GM18526 (cell line): ENCODE results near the gene MYO1B.

Experiments used
- POLR2A ChIP-seq: IDR thresholded peaks from 3 replicates; pipeline ENCODE4 v1.6.1; 2011; ENCODE audit not compliant: insufficient read length; ENCODE audit errors: extremely low read depth

MYO1B gene

GRCh38 chr2:191266201-191266600, 21.0 kb downstream of the MYO1B start:
- TF ChIP-seq POLR2A: no peak

GRCh38 chr2:191268596-191268995, 23.4 kb downstream of the MYO1B start:
- no peak for TF ChIP-seq POLR2A

- TF ChIP-seq POLR2A: no peak
Measured at GRCh38 chr2:191270306-191271161, 25.3 kb downstream of the MYO1B start.

GRCh38 chr2:191272064-191272463, 26.9 kb downstream of the MYO1B start:
- TF ChIP-seq POLR2A: no peak

- no peak for TF ChIP-seq POLR2A
Measured at GRCh38 chr2:191274413-191274815, 29.2 kb downstream of the MYO1B start.

- TF ChIP-seq POLR2A: no peak
Measured at GRCh38 chr2:191276792-191277465, 31.7 kb downstream of the MYO1B start.

GRCh38 chr2:191280290-191280689, 35.1 kb downstream of the MYO1B start:
- TF ChIP-seq POLR2A: no peak

- no peak for TF ChIP-seq POLR2A
Measured at GRCh38 chr2:191280834-191281756, 35.9 kb downstream of the MYO1B start.

- TF ChIP-seq POLR2A: no peak
Measured at GRCh38 chr2:191285252-191285651, 40.0 kb downstream of the MYO1B start.

- TF ChIP-seq POLR2A: no peak
Measured at GRCh38 chr2:191287820-191288219, 42.6 kb downstream of the MYO1B start.

- TF ChIP-seq POLR2A: no peak
Measured at GRCh38 chr2:191289049-191289448, 43.8 kb downstream of the MYO1B start.

GRCh38 chr2:191291471-191291870, 46.3 kb downstream of the MYO1B start:
- no peak for TF ChIP-seq POLR2A

- no peak for TF ChIP-seq POLR2A
Measured at GRCh38 chr2:191292869-191293268, 47.7 kb downstream of the MYO1B start.

GRCh38 chr2:191295088-191295487, 49.9 kb downstream of the MYO1B start:
- no peak for TF ChIP-seq POLR2A
